ENCODE results near the gene HMOX2.

Gene HMOX2

GRCh38 chr16:4548124-4548523 lies 71.9 kb downstream of the HMOX2 start:
- no peak overlapping the region for H3K27ac ChIP-seq (ENCODE audit: low read depth, low read length, poor library complexity, severe bottlenecking)
- H3K9me3 ChIP-seq (ENCODE audit: low read length), result no peaks in the 10 kb centered on the region
- no peaks in the 10 kb centered on the region; the same call in 1 of the 2 replicates for H3K27me3 ChIP-seq (ENCODE audit: insufficient read depth, low read length)
- no peak overlapping the region for H3K4me2 ChIP-seq (ENCODE audit: low read length)
- no peaks in the 10 kb centered on the region for H4K20me1 ChIP-seq (ENCODE audit: insufficient read depth, low read length)
- H3K9me2 ChIP-seq (ENCODE audit: low read depth, low read length), result no peaks in the 10 kb centered on the region
- H3K79me2 ChIP-seq (ENCODE audit: insufficient read depth, low read length), result no peaks in the 10 kb centered on the region
- TF ChIP-seq CTCF (IDR thresholded peaks at IDR 0.05; ENCODE audit: low read length) (no peak), EZH2 (IDR thresholded peaks at IDR 0.05; ENCODE audit: borderline replicate concordance, low read length) (no peak)
- no peaks in the 10 kb centered on the region for H3F3A ChIP-seq (ENCODE audit: insufficient read depth, low read length)
- no peak overlapping the region for H2AFZ ChIP-seq (ENCODE audit: low read length)
- peaks cover 12% of the 10 kb centered on the region for H3K4me1 ChIP-seq (ENCODE audit: insufficient read depth, low read length, severe bottlenecking)
- no peaks in the 10 kb centered on the region for H3K36me3 ChIP-seq (ENCODE audit: insufficient read depth, low read length)
- no peak overlapping the region for H3K9ac ChIP-seq (ENCODE audit: low read length)
- no peak overlapping the region for H3K4me3 ChIP-seq (ENCODE audit: low read depth, low read length, poor library complexity, severe bottlenecking)

GRCh38 chr16:4550591-4550990 lies 74.4 kb downstream of the HMOX2 start:
- Histone ChIP-seq H3K27me3 (ENCODE audit: insufficient read depth, low read length) (peaks cover 5% of the 10 kb centered on the region; the same call in 1 of the 2 replicates), H4K20me1 (ENCODE audit: insufficient read depth, low read length) (no peaks in the 10 kb centered on the region)

GRCh38 chr16:4552541-4552940 lies 76.3 kb downstream of the HMOX2 start:
- Histone ChIP-seq H3K4me1 (ENCODE audit: insufficient read depth, low read length, severe bottlenecking) (peaks cover 7% of the 10 kb centered on the region), H3K36me3 (ENCODE audit: insufficient read depth, low read length) (no peaks in the 10 kb centered on the region), H3K4me2 (ENCODE audit: low read length) (no peak overlapping the region), H3F3A (ENCODE audit: insufficient read depth, low read length) (no peaks in the 10 kb centered on the region), H2AFZ (ENCODE audit: low read length) (no peak overlapping the region), H3K79me2 (ENCODE audit: insufficient read depth, low read length) (no peaks in the 10 kb centered on the region), H3K9me2 (ENCODE audit: low read depth, low read length) (no peaks in the 10 kb centered on the region), H3K9ac (ENCODE audit: low read length) (no peak overlapping the region), H3K9me3 (ENCODE audit: low read length) (no peaks in the 10 kb centered on the region), H3K27ac (ENCODE audit: low read depth, low read length, poor library complexity, severe bottlenecking) (no peak overlapping the region), H3K27me3 (ENCODE audit: insufficient read depth, low read length) (peaks cover 8% of the 10 kb centered on the region; the same call in 1 of the 2 replicates), H3K4me3 (ENCODE audit: low read depth, low read length, poor library complexity, severe bottlenecking) (no peak overlapping the region), H4K20me1 (ENCODE audit: insufficient read depth, low read length) (no peaks in the 10 kb centered on the region)
- TF ChIP-seq CTCF (IDR thresholded peaks at IDR 0.05; ENCODE audit: low read length) (no peak), EZH2 (IDR thresholded peaks at IDR 0.05; ENCODE audit: borderline replicate concordance, low read length) (no peak)

More at GRCh38 chr16:4550591-4550990, 74.4 kb downstream of the HMOX2 start:
- no peak for TF ChIP-seq EZH2 (IDR thresholded peaks at IDR 0.05; ENCODE audit: borderline replicate concordance, low read length)
- no peak for TF ChIP-seq CTCF (IDR thresholded peaks at IDR 0.05; ENCODE audit: low read length)
- no peak overlapping the region for H3K9ac ChIP-seq (ENCODE audit: low read length)
- no peaks in the 10 kb centered on the region for H3K9me3 ChIP-seq (ENCODE audit: low read length)
- no peak overlapping the region for H3K4me3 ChIP-seq (ENCODE audit: low read depth, low read length, poor library complexity, severe bottlenecking)
- H3K9me2 ChIP-seq (ENCODE audit: low read depth, low read length), result no peaks in the 10 kb centered on the region
- no peak overlapping the region for H2AFZ ChIP-seq (ENCODE audit: low read length)
- no peak overlapping the region for H3K4me2 ChIP-seq (ENCODE audit: low read length)
- H3K27ac ChIP-seq (ENCODE audit: low read depth, low read length, poor library complexity, severe bottlenecking), result no peak overlapping the region
- no peaks in the 10 kb centered on the region for H3F3A ChIP-seq (ENCODE audit: insufficient read depth, low read length)
- H3K4me1 ChIP-seq (ENCODE audit: insufficient read depth, low read length, severe bottlenecking), result peaks cover 7% of the 10 kb centered on the region
- no peaks in the 10 kb centered on the region for H3K79me2 ChIP-seq (ENCODE audit: insufficient read depth, low read length)
- no peaks in the 10 kb centered on the region for H3K36me3 ChIP-seq (ENCODE audit: insufficient read depth, low read length)
